HG02840 (cell line): ENCODE results near the gene PTAR1.
A peak's percentile ranks its signal among the peaks of the same experiment; 100 is the strongest.
"Not testable (repeated sequence)": the region's sequence is repeated elsewhere in the genome, so short reads cannot be mapped to it uniquely, and the experiment has no call there.

Experiments
- ATAC-seq: cut with Tn5 transposase; IDR thresholded peaks from one replicate; pipeline ENCODE4 v1.9.1; 2021; ENCODE audit warnings: mild to moderate bottlenecking, moderate library complexity, moderate number of reproducible peaks; ENCODE audit not compliant: unreplicated experiment, low FRiP score

The PTAR1 gene

GRCh38 chr9:69759421-69760277 lies at the start of gene PTAR1:
TSS of gene PTAR1 (minus strand) at chr9:69760011. CDS start at chr9:69759938, 73 bp downstream.
- ATAC-seq, result peak; percentile 89

GRCh38 chr9:69809304-69809863 lies 49.6 kb upstream of the PTAR1 start:
- ATAC-seq, result no peak

- no peak for ATAC-seq
Measured at GRCh38 chr9:69806627-69807026, 46.8 kb upstream of the PTAR1 start.

- ATAC-seq, result no peak
Measured at GRCh38 chr9:69805962-69806515, 46.2 kb upstream of the PTAR1 start.

- ATAC-seq, result no peak
Measured at GRCh38 chr9:69801989-69802388, 42.2 kb upstream of the PTAR1 start.

GRCh38 chr9:69800027-69800426 lies 40.2 kb upstream of the PTAR1 start:
- ATAC-seq, result not testable (repeated sequence)

- not testable (repeated sequence) for ATAC-seq
Measured at GRCh38 chr9:69799521-69799920, 39.7 kb upstream of the PTAR1 start.

- no peak for ATAC-seq
Measured at GRCh38 chr9:69798744-69799143, 38.9 kb upstream of the PTAR1 start.

- no peak for ATAC-seq
Measured at GRCh38 chr9:69797675-69798074, 37.9 kb upstream of the PTAR1 start.

- no peak for ATAC-seq
Measured at GRCh38 chr9:69794356-69794755, 34.5 kb upstream of the PTAR1 start.

- no peak for ATAC-seq
Measured at GRCh38 chr9:69785757-69786156, 25.9 kb upstream of the PTAR1 start.

GRCh38 chr9:69773258-69773657 lies 13.4 kb upstream of the PTAR1 start:
- ATAC-seq, result no peak

- ATAC-seq, result no peak
Measured at GRCh38 chr9:69771775-69772418, 12.1 kb upstream of the PTAR1 start.

GRCh38 chr9:69768716-69769115 lies 8.9 kb upstream of the PTAR1 start:
- ATAC-seq, result no peak

GRCh38 chr9:69768101-69768500 lies 8.3 kb upstream of the PTAR1 start:
- no peak for ATAC-seq

- not testable (repeated sequence) for ATAC-seq
Measured at GRCh38 chr9:69763862-69764261, 4.1 kb upstream of the PTAR1 start.

GRCh38 chr9:69762527-69762926 lies 2.7 kb upstream of the PTAR1 start:
- no peak for ATAC-seq

- no peak for ATAC-seq
Measured at GRCh38 chr9:69760278-69760610, 433 bp upstream of the PTAR1 start.

- peak; percentile 1 for ATAC-seq
Measured at GRCh38 chr9:69759021-69759420, 790 bp downstream of the PTAR1 start.

GRCh38 chr9:69757996-69758675 lies 1.7 kb downstream of the PTAR1 start:
- ATAC-seq, result no peak

GRCh38 chr9:69755205-69755604 lies 4.6 kb downstream of the PTAR1 start:
- no peak for ATAC-seq
